CD14-positive monocyte (primary cell): ENCODE results near the gene PITPNC1. TPM values are rescaled to one million over a fixed set of nuclear protein-coding genes. Genes with fewer than 3 reads are reported as not detected.

ENCODE experiments used
- DNase-seq, 3 donors: peaks; one replicate each; pipeline ENCODE4 v3.0.0-alpha.2; 2011 to 2022
- H2AFZ ChIP-seq: 2 replicates; pipeline ENCODE4 v1.6.0; 2012; ENCODE audit warnings: mild to moderate bottlenecking, low read depth, low read length, inconsistent platforms; ENCODE audit not compliant: insufficient read depth, poor library complexity, severe bottlenecking
- H3K27ac ChIP-seq, 2 donors: 1 replicate in 1 of 2; 2 replicates in 1 of 2; pipeline ENCODE4 v1.5.1; 2012 to 2013; ENCODE audit warnings: low read length in 2 of 2, control low read depth in 1 of 2, inconsistent platforms in 1 of 2, low read depth in 1 of 2, mild to moderate bottlenecking in 1 of 2
- H3K27me3 ChIP-seq, 2 donors: one replicate each; pipeline versions ENCODE4 v1.6.0 to v1.6.1; 2011 to 2013; ENCODE audit warnings: low read length in 2 of 2; ENCODE audit not compliant: control insufficient read depth in 2 of 2, insufficient read depth in 2 of 2
- H3K36me3 ChIP-seq, 2 donors: replicated peaks in 1 of 2; 1 replicate in 1 of 2; 2 replicates in 1 of 2; pipeline versions ENCODE4 v1.5.1 to v1.6.1; 2012 to 2013; ENCODE audit warnings: low read length in 2 of 2, control low read depth in 1 of 2, inconsistent platforms in 1 of 2, mild to moderate bottlenecking in 1 of 2; ENCODE audit not compliant: insufficient read depth in 2 of 2, control insufficient read depth in 1 of 2
- H3K4me1 ChIP-seq, 2 donors: 1 replicate in 1 of 2; 2 replicates in 1 of 2; pipeline versions ENCODE4 v1.5.1 to v1.6.1; 2012 to 2013; ENCODE audit warnings: low read length in 2 of 2, control low read depth in 1 of 2, inconsistent platforms in 1 of 2, mild to moderate bottlenecking in 1 of 2, moderate library complexity in 1 of 2; ENCODE audit not compliant: insufficient read depth in 2 of 2, control insufficient read depth in 1 of 2
- H3K4me2 ChIP-seq: replicated peaks from 2 replicates; pipeline ENCODE3; 2012; ENCODE audit warnings: low read length, moderate library complexity, mild to moderate bottlenecking; ENCODE audit not compliant: poor library complexity, severe bottlenecking; ENCODE audit errors: extremely low read depth
- H3K4me3 ChIP-seq, 3 experiments: fragments of 200-600 bp in 1 of 3; sonication (generic) in 1 of 3; replicated peaks in 1 of 3; 1 replicate in 2 of 3; 2 replicates in 1 of 3; pipeline ENCODE4 v1.5.1; 2011 to 2013; ENCODE audit warnings: low read length in 3 of 3, mild to moderate bottlenecking in 3 of 3, control low read depth in 2 of 3, low read depth in 2 of 3, inconsistent platforms in 1 of 3, moderate library complexity in 1 of 3
- H3K79me2 ChIP-seq: 2 replicates; pipeline ENCODE4 v1.6.0; 2012; ENCODE audit warnings: mild to moderate bottlenecking, control low read depth, inconsistent platforms, low read length, moderate library complexity; ENCODE audit not compliant: insufficient read depth
- H3K9ac ChIP-seq: 2 replicates; pipeline ENCODE4 v1.6.0; 2017; ENCODE audit warnings: low read length, mild to moderate bottlenecking; ENCODE audit not compliant: insufficient read depth, poor library complexity, severe bottlenecking
- H3K9me3 ChIP-seq, 2 donors: replicated peaks in 1 of 2; 1 replicate in 1 of 2; 2 replicates in 1 of 2; pipeline versions ENCODE4 v1.5.1 to v1.6.1; 2012 to 2013; ENCODE audit warnings: low read length in 2 of 2, control low read depth in 1 of 2; ENCODE audit not compliant: control insufficient read depth in 1 of 2, insufficient read depth in 1 of 2
- H4K20me1 ChIP-seq: 2 replicates; pipeline ENCODE4 v1.6.0; 2012; ENCODE audit warnings: mild to moderate bottlenecking, low read length, control low read depth, moderate library complexity; ENCODE audit not compliant: insufficient read depth
- H3K27ac Mint-ChIP-seq, 7 donors: one replicate each; pipeline ENCODE4 v1.8.0; 2020; ENCODE audit warnings: mild to moderate bottlenecking in 7 of 7, mixed read lengths in 7 of 7, moderate library complexity in 6 of 7, inconsistent platforms in 2 of 7
- H3K27me3 Mint-ChIP-seq, 3 donors: one replicate each; pipeline ENCODE4 v1.8.0; 2021 to 2022; ENCODE audit warnings: low read depth in 3 of 3, mild to moderate bottlenecking in 3 of 3, mixed read lengths in 3 of 3, moderate library complexity in 3 of 3, inconsistent platforms in 1 of 3
- H3K36me3 Mint-ChIP-seq, 2 donors: one replicate each; pipeline ENCODE4 v1.8.0; 2020; ENCODE audit warnings: mixed read lengths in 2 of 2, inconsistent platforms in 1 of 2, mild to moderate bottlenecking in 1 of 2
- H3K4me1 Mint-ChIP-seq: one replicate; pipeline ENCODE4 v1.8.0; 2020; ENCODE audit warnings: mild to moderate bottlenecking, mixed read lengths
- H3K4me3 Mint-ChIP-seq, 2 donors: one replicate each; pipeline ENCODE4 v1.8.0; 2020; ENCODE audit warnings: mild to moderate bottlenecking in 2 of 2, mixed read lengths in 2 of 2, moderate library complexity in 1 of 2
- H3K9me3 Mint-ChIP-seq, 7 donors: one replicate each; pipeline ENCODE4 v1.8.0; 2020 to 2022; ENCODE audit warnings: mixed read lengths in 7 of 7, mild to moderate bottlenecking in 6 of 7, moderate library complexity in 6 of 7, inconsistent platforms in 2 of 7
- CTCF ChIP-seq: fragments of 200-600 bp; IDR thresholded peaks from one replicate; pipeline ENCODE4 v1.8.0; 2022; ENCODE audit warnings: antibody characterized with exemption, mild to moderate bottlenecking
- WGBS: methylation state at CpG from one replicate; pipeline ENCODE4 v1.1.5; 2013; ENCODE audit warnings: missing lambda C conversion rate; ENCODE audit not compliant: insufficient coverage; 5-methylcytosine and 5-hydroxymethylcytosine counted together
- intact Hi-C, 2 donors: fragments of 100-400 bp; cut with micrococcal nuclease; formaldehyde crosslinking; loops; one replicate each; pipeline versions ENCODE4 v1.15.0 to v1.15.1; 2023
- polyA plus RNA-seq, 3 donors: library from polyadenylated mRNA; depleted of rRNA in 1 of 3; unstranded in 2 of 3; stranded (reverse) in 1 of 3; fragments of 300-500 nt in 2 of 3; fragments of >200 nt in 1 of 3; fragmentation: Illumina TruSeq in 2 of 3; gene quantifications; 1 replicate in 2 of 3; 2 replicates in 1 of 3; pipeline ENCODE4 v1.2.3, GENCODE V29; 2012 to 2021

The PITPNC1 gene
- polyA plus RNA-seq, 3 donors, result 18.5 to 31.0 (median 21.7) TPM

GRCh38 chr17:67582673-67583081 is 205.6 kb downstream of the PITPNC1 start:
- Mint-ChIP-seq H3K4me3 (no peak overlapping the region), H3K4me1 (peaks cover 4% of the 10 kb centered on the region), H3K27ac (no peak overlapping the region), H3K36me3 (peaks cover 32 to 40% of the 10 kb centered on the region in 2 donors), H3K27me3 (peaks cover 0 to 3% (median 2%) of the 10 kb centered on the region in 3 donors), H3K9me3 (peaks cover 0 to 5% (median 0%) of the 10 kb centered on the region in 7 donors)
- Histone ChIP-seq H2AFZ (no peak overlapping the region), H3K36me3 (peaks cover 7 to 33% of the 10 kb centered on the region in 2 donors), H3K27me3 (no peaks in the 10 kb centered on the region), H3K9me3 (no peaks in the 10 kb centered on the region), H3K27ac (no peak overlapping the region), H3K79me2 (no peaks in the 10 kb centered on the region), H3K4me3 (no peak overlapping the region), H3K9ac (no peak overlapping the region), H4K20me1 (no peaks in the 10 kb centered on the region), H3K4me1 (no peaks in the 10 kb centered on the region), H3K4me2 (no peak overlapping the region)
- 96% methylated on average over 4 of the region's 6 CpGs for WGBS
- intact Hi-C loops, result no loop called here
- DNase-seq, result no peak
- TF ChIP-seq CTCF, result no peak

DNA sequence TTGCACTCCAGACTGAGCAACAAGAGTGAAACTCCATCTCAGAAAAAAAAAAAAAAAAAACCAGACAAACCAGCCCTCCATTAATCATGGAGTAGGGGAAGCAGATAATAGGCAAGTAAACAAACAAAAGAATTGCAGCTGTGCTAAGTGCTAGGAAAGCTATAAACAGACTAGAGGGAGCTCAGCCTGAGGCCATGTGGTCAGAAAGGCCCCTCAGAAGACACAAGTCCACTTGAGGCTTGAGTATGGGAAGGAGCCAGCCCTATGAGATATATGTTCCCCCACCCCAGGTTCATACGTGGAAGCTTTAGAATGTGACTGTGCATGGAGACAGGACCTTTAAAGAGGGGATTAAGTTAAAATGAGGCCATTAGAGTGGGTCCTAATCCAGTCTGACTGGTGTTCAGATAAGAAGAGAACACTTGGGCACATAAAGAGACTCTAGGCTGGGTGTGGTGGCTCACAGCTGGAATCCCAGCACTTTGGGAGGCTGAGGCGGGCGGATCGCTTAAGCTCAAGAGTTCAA is 208.1 kb downstream of the PITPNC1 start:
- peaks cover 0 to 2% (median 2%) of the 10 kb centered on the region in 3 donors for H3K27me3 Mint-ChIP-seq
- H3K4me3 ChIP-seq, result no peak overlapping the region
- H4K20me1 ChIP-seq, result no peaks in the 10 kb centered on the region
- H3K9me3 Mint-ChIP-seq, result peaks cover 0 to 5% (median 0%) of the 10 kb centered on the region in 7 donors
- no peak overlapping the region for H3K9ac ChIP-seq
- H3K4me1 ChIP-seq, result no peaks in the 10 kb centered on the region
- H3K79me2 ChIP-seq, result no peaks in the 10 kb centered on the region
- no peak for DNase-seq
- H3K4me2 ChIP-seq, result no peak overlapping the region
- intact Hi-C loops, result no loop called here
- no peak overlapping the region for H2AFZ ChIP-seq
- no peak for TF ChIP-seq CTCF
- H3K4me3 Mint-ChIP-seq, result no peak overlapping the region
- peak overlapping the region in 1 of 7 donors; percentile 50 for H3K27ac Mint-ChIP-seq
- H3K4me1 Mint-ChIP-seq, result peaks cover 4% of the 10 kb centered on the region
- peaks cover 24 to 30% of the 10 kb centered on the region in 2 donors for H3K36me3 Mint-ChIP-seq
- H3K27me3 ChIP-seq, result no peaks in the 10 kb centered on the region
- 90% methylated on average over 3 of the region's 4 CpGs for WGBS
- H3K9me3 ChIP-seq, result no peaks in the 10 kb centered on the region
- no peak overlapping the region for H3K27ac ChIP-seq
- peaks cover 3 to 13% of the 10 kb centered on the region in 2 donors for H3K36me3 ChIP-seq
